Stimulated activated CD4-positive, alpha-beta T cell treated with anti-CD3 and anti-CD28 coated beads, Interleukin-1b, Interleukin-23, amount 100 ng/mL, for 48 hours (primary cell): Measurements from ENCODE around the gene RBM24.

Experiments used
- DNase-seq: peaks from one replicate; pipeline ENCODE4 v3.0.0-alpha.2; 2020

RBM24 gene

GRCh38 chr6:17281100-17281496 lies at the start of gene RBM24:
Gene RBM24 (plus strand): TSS chr6:17281361. CDS start chr6:17281582, 221 bp downstream.
- DNase-seq, result peak; percentile 39

DNA sequence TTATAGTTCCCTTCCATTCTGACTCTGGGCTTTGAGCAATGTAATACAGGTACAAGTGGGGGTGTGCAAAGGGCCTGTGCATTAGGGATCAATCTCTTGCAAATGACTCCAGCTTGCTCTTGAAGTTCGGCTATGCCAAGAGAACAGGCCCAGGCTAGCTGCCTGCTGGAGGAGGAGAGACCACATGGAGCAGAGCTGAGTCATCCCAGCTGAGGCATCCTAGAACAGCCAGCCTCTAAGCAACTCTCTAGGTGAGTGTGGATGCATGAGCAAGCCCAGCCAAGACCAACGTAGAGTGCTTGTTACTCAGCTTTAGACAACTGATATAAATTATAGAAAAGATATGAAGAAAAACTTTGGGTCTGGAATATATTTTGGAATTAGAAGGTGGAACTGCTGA lies 47.6 kb upstream of the RBM24 start:
- no peak for DNase-seq

GRCh38 chr6:17237246-17237645 lies 43.9 kb upstream of the RBM24 start:
- no peak for DNase-seq

DNA sequence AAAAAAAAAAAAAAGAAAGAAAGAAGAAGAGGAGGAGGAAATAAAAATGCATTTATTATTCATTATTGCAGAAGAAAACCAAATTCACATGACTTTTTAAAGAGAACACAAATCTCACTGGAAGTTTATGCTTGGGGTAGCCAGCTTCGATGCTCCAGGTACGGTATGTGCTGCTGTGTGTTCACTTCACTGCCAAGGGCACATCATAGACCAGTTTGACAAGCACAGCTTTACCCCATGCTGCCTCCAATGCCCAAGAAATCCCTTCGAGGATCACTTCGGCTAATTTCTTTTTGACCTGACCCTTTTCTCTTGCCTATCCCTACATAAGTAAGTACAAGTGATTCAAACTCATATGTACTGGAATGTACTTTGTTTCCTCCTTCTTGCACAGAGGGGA lies 41.9 kb upstream of the RBM24 start:
- no peak for DNase-seq

DNA sequence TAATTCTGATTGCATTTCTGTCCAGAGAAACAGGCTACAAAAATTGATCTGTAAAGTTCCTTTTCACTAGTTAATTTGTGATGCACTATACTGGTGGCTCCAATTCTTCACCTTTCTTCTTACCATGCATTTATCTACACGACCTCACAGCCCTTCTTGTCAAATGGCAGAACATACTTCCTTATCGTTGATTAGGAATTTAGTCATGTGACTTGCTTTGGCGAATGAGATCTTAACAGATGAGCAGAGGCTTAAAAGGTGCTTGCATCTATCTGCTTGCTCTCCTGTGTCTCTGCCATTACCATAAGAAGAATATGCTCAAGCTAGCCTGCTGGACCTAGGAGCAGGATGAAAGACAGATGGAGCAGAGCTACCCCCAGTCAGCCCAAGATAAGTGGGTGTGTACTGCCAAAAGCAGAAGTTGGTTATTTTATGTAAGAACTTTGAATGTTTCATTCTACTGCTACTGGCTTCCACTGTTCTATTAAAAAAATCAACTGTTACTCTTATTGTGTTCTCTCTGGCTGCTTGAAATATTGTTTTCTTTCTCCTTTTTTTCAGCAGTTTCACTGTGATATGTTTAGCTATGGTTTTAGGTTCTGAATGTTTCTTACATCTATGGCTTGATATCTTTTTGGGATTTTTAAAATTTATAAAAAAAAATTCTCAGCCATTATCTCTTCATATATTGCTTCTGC lies 40.2 kb upstream of the RBM24 start:
- no peak for DNase-seq

DNA sequence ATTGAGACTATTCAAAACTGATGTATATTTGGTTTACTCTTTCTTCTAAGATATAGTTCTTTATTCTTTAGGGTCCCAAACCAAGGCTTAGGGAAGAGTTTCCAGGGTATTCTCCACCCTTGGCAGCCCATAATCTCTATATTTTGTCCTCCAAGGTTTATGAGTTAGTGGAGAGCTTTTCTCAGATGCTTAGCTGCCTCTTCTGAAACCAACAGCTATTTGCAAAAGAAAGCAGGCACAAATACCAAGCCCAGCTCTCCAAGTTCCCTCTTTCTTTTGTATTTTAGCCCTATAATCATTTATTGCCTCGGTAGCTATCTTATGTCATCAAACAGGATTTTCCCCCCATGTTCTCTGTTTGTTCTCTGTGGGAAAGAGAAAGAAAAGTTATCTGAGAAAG lies 39.1 kb upstream of the RBM24 start:
- DNase-seq, result no peak

GRCh38 chr6:17250237-17250636 lies 30.9 kb upstream of the RBM24 start:
- DNase-seq, result no peak

DNA sequence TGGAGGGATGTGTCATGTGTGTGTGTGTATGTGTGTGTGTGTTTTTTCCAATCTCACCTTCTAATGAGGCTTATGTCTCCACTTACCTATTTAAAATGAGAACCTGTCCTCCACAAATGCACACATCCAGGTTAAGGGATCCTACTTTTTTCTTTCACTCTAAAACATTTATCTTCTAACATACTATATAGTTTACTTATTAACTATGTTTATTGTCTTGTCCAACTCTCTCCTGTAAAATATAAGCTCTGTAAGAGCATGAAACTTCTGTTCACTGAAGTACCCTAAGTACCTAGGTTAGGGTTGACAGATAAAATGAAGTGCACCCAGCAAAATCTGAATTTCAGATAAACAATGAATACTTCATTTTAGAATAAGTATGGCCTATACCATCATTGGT lies 29.2 kb upstream of the RBM24 start:
- no peak for DNase-seq

DNA sequence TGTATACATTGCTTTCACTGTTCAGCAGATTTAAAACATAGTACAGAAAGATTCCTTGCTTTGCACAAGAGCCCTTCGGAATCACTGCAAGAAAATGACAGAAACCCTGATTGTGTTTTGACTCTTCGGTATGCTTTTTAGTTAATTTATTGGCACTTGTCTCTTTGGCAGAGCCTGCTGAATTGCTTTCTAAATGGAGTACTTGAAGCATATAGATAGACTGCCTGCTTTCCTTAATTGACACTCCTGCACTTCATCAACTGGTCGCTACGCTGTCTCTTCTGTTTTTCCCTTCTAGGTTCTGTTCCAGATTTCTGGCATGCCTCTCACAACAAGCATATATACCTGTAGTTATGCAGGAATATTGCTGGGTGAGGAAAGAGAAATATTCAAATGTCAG lies 22.4 kb upstream of the RBM24 start:
- no peak for DNase-seq

DNA sequence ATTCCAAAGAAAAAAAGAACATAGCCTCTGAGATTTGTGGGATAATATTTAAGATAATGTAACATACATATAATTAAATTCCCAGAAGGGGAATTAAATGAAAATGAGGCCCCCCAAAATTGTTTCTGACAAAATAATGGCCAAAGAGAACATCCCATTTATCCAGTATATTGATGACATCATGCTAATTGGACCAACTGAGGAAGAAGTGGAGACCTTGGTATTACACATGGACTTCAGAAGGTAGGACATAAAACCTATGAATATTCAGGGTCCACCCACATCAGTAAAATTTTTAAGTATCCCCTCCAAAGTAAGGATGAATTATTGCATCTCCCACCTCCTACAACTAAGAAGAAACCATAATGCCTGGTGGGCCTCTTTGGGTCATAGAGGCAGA lies 15.6 kb upstream of the RBM24 start:
- DNase-seq, result no peak

DNA sequence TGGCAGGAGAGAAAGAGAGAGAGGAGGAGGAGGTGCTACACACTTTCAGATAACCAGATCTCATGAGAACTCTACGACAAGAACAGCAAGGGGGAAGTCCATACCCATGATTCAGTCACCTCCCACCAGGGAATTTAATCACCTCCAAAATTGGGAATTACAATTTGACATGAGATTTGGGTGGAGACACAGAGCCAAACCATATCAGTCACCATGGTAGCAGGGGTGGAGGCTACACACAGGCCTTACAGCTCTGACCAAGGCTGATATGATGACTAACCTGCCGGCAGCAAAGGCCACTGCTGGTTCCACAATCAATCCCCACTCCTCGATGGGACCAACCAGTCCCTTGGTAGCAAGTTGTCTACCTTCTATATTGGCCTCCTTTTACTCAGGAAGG lies 13.6 kb upstream of the RBM24 start:
- no peak for DNase-seq

GRCh38 chr6:17268114-17268513 lies 13.0 kb upstream of the RBM24 start:
- no peak for DNase-seq

GRCh38 chr6:17269840-17270239 lies 11.3 kb upstream of the RBM24 start:
- DNase-seq, result no peak

DNA sequence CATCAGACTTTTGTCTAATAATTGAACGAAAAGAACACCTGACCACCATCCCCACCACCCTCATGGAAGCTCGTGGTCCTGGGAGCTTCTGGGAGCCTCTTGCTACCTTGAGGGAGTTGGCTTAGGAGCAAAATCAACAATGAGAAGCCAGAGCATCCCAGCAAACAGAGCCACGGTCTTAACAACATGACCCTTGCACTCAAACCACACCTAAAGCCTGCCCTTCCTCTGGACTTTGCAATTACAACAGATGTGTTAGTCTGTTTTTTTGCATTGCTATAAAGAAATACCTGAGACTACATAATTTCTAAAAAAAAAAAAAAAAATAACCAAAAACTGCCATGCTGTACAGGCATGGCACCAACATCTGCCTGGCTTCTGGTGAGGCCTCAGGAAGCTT lies 9.5 kb upstream of the RBM24 start:
- DNase-seq, result no peak

- no peak for DNase-seq
Observed at GRCh38 chr6:17276766-17277165, 4.4 kb upstream of the RBM24 start.

GRCh38 chr6:17277256-17277655 lies 3.9 kb upstream of the RBM24 start:
- DNase-seq, result no peak

DNA sequence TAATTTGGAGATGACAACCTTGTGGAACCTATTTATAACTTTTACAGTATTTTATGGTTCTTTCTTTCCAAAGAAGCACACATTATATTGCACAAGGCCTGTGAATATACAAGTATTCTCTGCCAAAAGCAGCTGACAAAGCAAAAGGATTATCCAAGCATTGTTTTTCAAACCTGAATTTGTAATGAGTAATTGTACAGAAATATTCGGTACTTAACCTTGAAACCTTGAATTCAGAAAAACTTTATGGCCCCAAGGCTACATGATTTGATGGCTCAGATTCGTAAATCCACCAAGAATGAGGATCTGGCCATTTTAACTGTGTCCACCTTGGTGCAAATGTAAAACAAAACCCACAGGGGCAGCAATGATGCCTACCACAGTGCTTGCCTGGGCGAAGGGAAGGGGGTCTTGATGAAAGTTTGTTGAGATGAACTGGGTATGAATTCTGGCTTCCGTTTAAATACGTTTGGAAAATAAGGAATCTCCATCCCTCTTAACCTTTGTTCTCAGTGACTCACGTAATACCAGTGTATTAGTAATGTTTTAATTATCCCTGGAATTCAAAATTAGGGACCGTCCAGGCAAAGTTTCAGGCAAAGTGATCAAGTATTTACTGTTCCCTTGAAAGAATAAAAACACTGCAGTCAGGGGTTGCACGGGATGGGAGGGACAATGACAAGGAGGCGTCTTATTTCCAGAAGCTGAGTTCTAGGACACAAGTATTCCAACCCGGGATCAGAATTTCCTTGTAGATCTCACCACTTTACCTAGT lies 2.7 kb upstream of the RBM24 start:
- DNase-seq, result no peak

DNA sequence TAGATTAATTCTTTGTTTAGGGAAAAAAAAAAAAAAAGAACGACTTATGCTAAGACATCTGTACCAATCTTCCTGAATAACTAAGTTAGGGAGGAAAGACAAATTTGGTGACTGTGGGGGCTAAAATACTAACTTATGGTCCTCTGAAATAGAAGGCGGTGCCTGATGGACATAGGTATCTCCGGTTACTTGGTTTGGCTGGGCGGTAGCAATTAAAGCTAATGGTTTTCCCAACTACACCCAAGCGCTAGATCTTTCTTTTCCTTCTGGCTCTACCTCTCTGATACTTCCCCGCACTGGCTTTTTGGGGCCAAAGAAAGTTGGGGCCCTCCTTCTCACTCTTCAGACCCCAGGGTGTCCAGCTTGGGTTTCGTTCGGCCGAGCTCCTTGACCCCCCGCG lies 1.0 kb upstream of the RBM24 start:
- DNase-seq, result no peak

DNA sequence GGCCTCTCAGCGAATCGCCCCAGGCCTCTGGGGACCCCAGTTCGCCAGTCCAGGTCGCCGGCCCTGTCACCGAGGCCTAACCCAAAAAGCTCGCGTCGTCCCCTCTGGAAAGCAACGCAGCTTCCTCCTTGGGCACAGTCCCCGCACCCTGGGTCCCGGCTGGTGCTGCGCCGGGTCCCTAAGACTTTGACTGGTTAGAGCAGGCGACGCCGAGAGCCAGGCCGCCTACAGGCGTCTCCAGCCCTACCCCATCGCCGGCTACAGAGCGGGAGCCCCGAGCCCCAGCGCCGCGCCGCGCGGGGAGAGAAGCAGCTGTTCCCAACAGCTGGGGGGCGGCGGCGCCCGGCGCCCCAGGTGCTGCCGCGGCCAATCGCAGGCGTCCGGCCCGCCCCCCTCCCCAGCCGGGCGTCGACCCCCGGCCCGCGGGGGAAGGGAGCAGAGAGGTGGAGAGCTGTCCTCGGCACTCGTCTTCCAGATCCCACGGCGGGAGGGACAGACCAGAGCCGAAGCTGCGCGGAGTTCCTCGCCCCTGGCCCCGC lies 540 bp upstream of the RBM24 start:
- no peak for DNase-seq

DNA sequence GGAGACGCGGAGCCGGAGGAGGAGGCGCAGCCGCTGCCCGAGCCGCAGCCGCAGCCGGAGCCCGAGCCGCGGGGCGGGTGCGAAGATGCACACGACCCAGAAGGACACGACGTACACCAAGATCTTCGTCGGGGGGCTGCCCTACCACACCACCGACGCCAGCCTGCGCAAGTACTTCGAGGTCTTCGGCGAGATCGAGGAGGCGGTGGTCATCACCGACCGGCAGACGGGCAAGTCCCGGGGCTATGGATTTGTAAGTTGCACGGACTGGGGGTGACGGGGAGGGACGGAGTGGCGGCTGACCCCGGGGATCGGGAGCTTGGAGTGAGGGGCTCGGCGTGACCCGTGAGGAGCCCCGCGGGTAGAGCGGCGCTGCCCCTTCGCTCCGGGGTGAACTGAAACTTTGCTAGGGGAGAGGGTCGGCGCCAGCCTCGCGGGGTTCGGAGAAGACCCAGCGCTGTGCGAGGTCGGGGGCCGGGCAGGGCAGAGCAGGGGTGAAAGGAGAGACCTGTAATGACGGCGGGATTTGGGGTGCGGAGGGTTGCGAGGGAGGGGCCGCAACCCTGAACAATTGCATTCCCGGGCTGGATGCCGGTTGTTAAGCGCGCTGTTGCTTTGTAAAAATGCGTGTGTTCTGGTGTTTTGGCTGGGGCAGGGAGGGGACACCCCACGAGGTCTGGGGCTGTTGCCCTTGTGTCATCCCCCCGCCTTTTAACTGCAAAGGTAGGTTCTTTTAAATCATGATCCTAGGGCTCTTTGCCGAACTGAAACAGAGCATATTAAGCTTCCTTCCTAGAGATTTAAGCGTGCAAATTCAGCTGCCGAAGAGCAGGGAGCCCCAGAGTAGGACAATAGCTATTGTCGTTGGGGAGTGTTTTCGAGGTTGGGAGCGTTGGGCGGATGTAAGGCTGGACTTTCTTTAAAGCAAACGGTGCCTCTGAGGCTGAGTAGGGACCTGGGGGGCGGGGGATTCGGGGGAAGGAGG lies 628 bp downstream of the RBM24 start:
- DNase-seq, result no peak

GRCh38 chr6:17283074-17283473 lies 1.9 kb downstream of the RBM24 start:
- no peak for DNase-seq

DNA sequence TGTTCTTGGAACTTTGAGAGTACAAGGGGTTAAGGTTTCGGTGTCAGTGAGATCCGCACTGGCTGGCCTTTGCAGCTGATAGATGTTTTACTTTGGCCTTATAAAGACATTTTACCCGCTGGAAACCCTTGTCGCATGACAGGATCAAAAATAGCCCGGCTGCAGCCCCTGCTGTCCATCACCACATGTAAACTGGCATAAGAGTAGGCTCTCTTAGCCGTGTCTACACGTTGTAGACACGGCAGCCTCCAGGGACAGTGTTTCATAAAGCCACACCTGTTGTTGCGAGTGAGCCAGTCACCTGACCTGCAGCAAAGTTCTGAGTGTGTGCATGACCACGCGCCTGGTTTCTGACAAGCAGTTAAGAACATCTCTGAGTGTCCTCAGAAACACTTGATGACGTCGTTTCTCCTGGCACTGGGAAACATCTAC lies 8.5 kb downstream of the RBM24 start:
- DNase-seq, result no peak

DNA sequence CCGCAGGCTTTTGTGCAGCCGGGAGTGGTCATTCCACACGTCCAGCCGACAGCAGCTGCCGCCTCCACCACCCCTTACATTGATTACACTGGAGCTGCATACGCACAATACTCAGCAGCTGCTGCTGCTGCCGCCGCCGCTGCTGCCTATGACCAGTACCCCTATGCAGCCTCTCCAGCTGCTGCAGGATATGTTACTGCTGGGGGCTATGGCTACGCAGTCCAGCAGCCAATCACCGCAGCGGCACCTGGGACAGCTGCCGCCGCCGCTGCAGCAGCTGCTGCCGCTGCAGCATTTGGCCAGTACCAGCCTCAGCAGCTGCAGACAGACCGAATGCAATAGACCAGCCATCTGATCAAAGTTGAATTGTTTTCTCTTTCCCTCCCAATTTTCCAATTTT lies 10.6 kb downstream of the RBM24 start:
- no peak for DNase-seq
